ENCODE measurements around the gene TBXAS1.

TBXAS1 gene

GRCh38 chr7:139948167-139948566, 119.1 kb downstream of the TBXAS1 start:
- H3K36me3 ChIP-seq (ENCODE audit: control insufficient read depth, insufficient read depth, low read length), result no peaks in the 10 kb centered on the region
- H3K4me1 ChIP-seq (ENCODE audit: control insufficient read depth, insufficient read depth, low read length, poor library complexity, severe bottlenecking), result no peaks in the 10 kb centered on the region
- H3K27ac ChIP-seq (ENCODE audit: low read depth, low read length, severe bottlenecking), result no peak overlapping the region
- no peaks in the 10 kb centered on the region for H3K9me3 ChIP-seq (ENCODE audit: control insufficient read depth, low read length)
- no peak overlapping the region for H3K4me3 ChIP-seq (ENCODE audit: extremely low read depth, insufficient read depth, low read length, poor library complexity, severe bottlenecking)
- 81 to 84% methylated on average over 2 of the region's 2 CpGs for WGBS, 2 experiments (ENCODE audit: insufficient coverage in 2 of 2)

GRCh38 chr7:139948587-139949335, 119.7 kb downstream of the TBXAS1 start:
- H3K4me1 ChIP-seq (ENCODE audit: control insufficient read depth, insufficient read depth, low read length, poor library complexity, severe bottlenecking), result no peaks in the 10 kb centered on the region
- no peak overlapping the region for H3K4me3 ChIP-seq (ENCODE audit: extremely low read depth, insufficient read depth, low read length, poor library complexity, severe bottlenecking)
- WGBS, 2 experiments (ENCODE audit: insufficient coverage in 2 of 2), result 91% methylated on average over 10 of the region's 10 CpGs
- no peak overlapping the region for H3K27ac ChIP-seq (ENCODE audit: low read depth, low read length, severe bottlenecking)
- no peaks in the 10 kb centered on the region for H3K9me3 ChIP-seq (ENCODE audit: control insufficient read depth, low read length)
- H3K36me3 ChIP-seq (ENCODE audit: control insufficient read depth, insufficient read depth, low read length), result no peaks in the 10 kb centered on the region

GRCh38 chr7:139949629-139950028, 120.6 kb downstream of the TBXAS1 start:
- H3K9me3 ChIP-seq (ENCODE audit: control insufficient read depth, low read length), result no peaks in the 10 kb centered on the region
- no peak overlapping the region for H3K27ac ChIP-seq (ENCODE audit: low read depth, low read length, severe bottlenecking)
- WGBS, 2 experiments (ENCODE audit: insufficient coverage in 2 of 2), result 89 to 94% methylated on average over 2 to 3 of the region's 3 CpGs
- H3K4me1 ChIP-seq (ENCODE audit: control insufficient read depth, insufficient read depth, low read length, poor library complexity, severe bottlenecking), result no peaks in the 10 kb centered on the region
- no peak overlapping the region for H3K4me3 ChIP-seq (ENCODE audit: extremely low read depth, insufficient read depth, low read length, poor library complexity, severe bottlenecking)
- no peaks in the 10 kb centered on the region for H3K36me3 ChIP-seq (ENCODE audit: control insufficient read depth, insufficient read depth, low read length)

- Histone ChIP-seq H3K4me1 (ENCODE audit: control insufficient read depth, insufficient read depth, low read length, poor library complexity, severe bottlenecking) (no peaks in the 10 kb centered on the region), H3K4me3 (ENCODE audit: extremely low read depth, insufficient read depth, low read length, poor library complexity, severe bottlenecking) (no peak overlapping the region), H3K27ac (ENCODE audit: low read depth, low read length, severe bottlenecking) (no peak overlapping the region), H3K36me3 (ENCODE audit: control insufficient read depth, insufficient read depth, low read length) (no peaks in the 10 kb centered on the region), H3K9me3 (ENCODE audit: control insufficient read depth, low read length) (no peaks in the 10 kb centered on the region)
- WGBS, 2 experiments (ENCODE audit: insufficient coverage in 2 of 2), result 93 to 95% methylated on average over 8 of the region's 10 CpGs
Measured at GRCh38 chr7:139950881-139951525, 121.9 kb downstream of the TBXAS1 start.

- H3K27ac ChIP-seq (ENCODE audit: low read depth, low read length, severe bottlenecking), result no peak overlapping the region
- no peaks in the 10 kb centered on the region for H3K4me1 ChIP-seq (ENCODE audit: control insufficient read depth, insufficient read depth, low read length, poor library complexity, severe bottlenecking)
- no peaks in the 10 kb centered on the region for H3K9me3 ChIP-seq (ENCODE audit: control insufficient read depth, low read length)
- H3K4me3 ChIP-seq (ENCODE audit: extremely low read depth, insufficient read depth, low read length, poor library complexity, severe bottlenecking), result no peak overlapping the region
- WGBS, 2 experiments (ENCODE audit: insufficient coverage in 2 of 2), result 82 to 91% methylated on average over 6 to 7 of the region's 7 CpGs
- no peaks in the 10 kb centered on the region for H3K36me3 ChIP-seq (ENCODE audit: control insufficient read depth, insufficient read depth, low read length)
Measured at GRCh38 chr7:139953229-139953628, 124.2 kb downstream of the TBXAS1 start.

- no peaks in the 10 kb centered on the region for H3K36me3 ChIP-seq (ENCODE audit: control insufficient read depth, insufficient read depth, low read length)
- WGBS, 2 experiments (ENCODE audit: insufficient coverage in 2 of 2), result 84 to 88% methylated on average over 15 to 17 of the region's 17 CpGs
Measured at GRCh38 chr7:139955109-139955820, 126.2 kb downstream of the TBXAS1 start.

GRCh38 chr7:139958599-139959284, 129.7 kb downstream of the TBXAS1 start:
- WGBS, 2 experiments (ENCODE audit: insufficient coverage in 2 of 2), result 90 to 92% methylated on average over 10 to 11 of the region's 14 CpGs
- H3K4me1 ChIP-seq (ENCODE audit: control insufficient read depth, insufficient read depth, low read length, poor library complexity, severe bottlenecking), result no peaks in the 10 kb centered on the region
- H3K36me3 ChIP-seq (ENCODE audit: control insufficient read depth, insufficient read depth, low read length), result no peaks in the 10 kb centered on the region
- no peak overlapping the region for H3K4me3 ChIP-seq (ENCODE audit: extremely low read depth, insufficient read depth, low read length, poor library complexity, severe bottlenecking)
- H3K27ac ChIP-seq (ENCODE audit: low read depth, low read length, severe bottlenecking), result no peak overlapping the region
- H3K9me3 ChIP-seq (ENCODE audit: control insufficient read depth, low read length), result no peaks in the 10 kb centered on the region

More at GRCh38 chr7:139955109-139955820, 126.2 kb downstream of the TBXAS1 start:
- H3K4me3 ChIP-seq (ENCODE audit: extremely low read depth, insufficient read depth, low read length, poor library complexity, severe bottlenecking), result no peak overlapping the region
- H3K27ac ChIP-seq (ENCODE audit: low read depth, low read length, severe bottlenecking), result no peak overlapping the region
- H3K4me1 ChIP-seq (ENCODE audit: control insufficient read depth, insufficient read depth, low read length, poor library complexity, severe bottlenecking), result no peaks in the 10 kb centered on the region
- H3K9me3 ChIP-seq (ENCODE audit: control insufficient read depth, low read length), result no peaks in the 10 kb centered on the region

GRCh38 chr7:139959285-139959628, 130.2 kb downstream of the TBXAS1 start:
- H3K27ac ChIP-seq (ENCODE audit: low read depth, low read length, severe bottlenecking), result no peak overlapping the region
- H3K36me3 ChIP-seq (ENCODE audit: control insufficient read depth, insufficient read depth, low read length), result no peaks in the 10 kb centered on the region
- no peak overlapping the region for H3K4me3 ChIP-seq (ENCODE audit: extremely low read depth, insufficient read depth, low read length, poor library complexity, severe bottlenecking)
- H3K9me3 ChIP-seq (ENCODE audit: control insufficient read depth, low read length), result no peaks in the 10 kb centered on the region
- no peaks in the 10 kb centered on the region for H3K4me1 ChIP-seq (ENCODE audit: control insufficient read depth, insufficient read depth, low read length, poor library complexity, severe bottlenecking)
- 90 to 96% methylated on average over 4 to 5 of the region's 6 CpGs for WGBS, 2 experiments (ENCODE audit: insufficient coverage in 2 of 2)

- 100% methylated on average over 3 to 4 of the region's 5 CpGs for WGBS, 2 experiments (ENCODE audit: insufficient coverage in 2 of 2)
- Histone ChIP-seq H3K4me1 (ENCODE audit: control insufficient read depth, insufficient read depth, low read length, poor library complexity, severe bottlenecking) (no peaks in the 10 kb centered on the region), H3K36me3 (ENCODE audit: control insufficient read depth, insufficient read depth, low read length) (no peaks in the 10 kb centered on the region), H3K27ac (ENCODE audit: low read depth, low read length, severe bottlenecking) (no peak overlapping the region), H3K9me3 (ENCODE audit: control insufficient read depth, low read length) (no peaks in the 10 kb centered on the region), H3K4me3 (ENCODE audit: extremely low read depth, insufficient read depth, low read length, poor library complexity, severe bottlenecking) (no peak overlapping the region)
Measured at GRCh38 chr7:139959718-139960117, 130.7 kb downstream of the TBXAS1 start.

GRCh38 chr7:139960157-139960556, 131.1 kb downstream of the TBXAS1 start:
- no peaks in the 10 kb centered on the region for H3K4me1 ChIP-seq (ENCODE audit: control insufficient read depth, insufficient read depth, low read length, poor library complexity, severe bottlenecking)
- H3K4me3 ChIP-seq (ENCODE audit: extremely low read depth, insufficient read depth, low read length, poor library complexity, severe bottlenecking), result no peak overlapping the region
- no peaks in the 10 kb centered on the region for H3K36me3 ChIP-seq (ENCODE audit: control insufficient read depth, insufficient read depth, low read length)
- WGBS, 2 experiments (ENCODE audit: insufficient coverage in 2 of 2), result 90 to 100% methylated on average over 1 to 2 of the region's 6 CpGs
- no peaks in the 10 kb centered on the region for H3K9me3 ChIP-seq (ENCODE audit: control insufficient read depth, low read length)
- H3K27ac ChIP-seq (ENCODE audit: low read depth, low read length, severe bottlenecking), result no peak overlapping the region
